HG02870 (cell line): Measurements from ENCODE around the gene ZNF273.

Source experiments
- ATAC-seq: cut with Tn5 transposase; IDR thresholded peaks from one replicate; pipeline ENCODE4 v1.9.1; 2021; ENCODE audit warnings: mild to moderate bottlenecking, moderate library complexity; ENCODE audit not compliant: unreplicated experiment

The ZNF273 gene

DNA sequence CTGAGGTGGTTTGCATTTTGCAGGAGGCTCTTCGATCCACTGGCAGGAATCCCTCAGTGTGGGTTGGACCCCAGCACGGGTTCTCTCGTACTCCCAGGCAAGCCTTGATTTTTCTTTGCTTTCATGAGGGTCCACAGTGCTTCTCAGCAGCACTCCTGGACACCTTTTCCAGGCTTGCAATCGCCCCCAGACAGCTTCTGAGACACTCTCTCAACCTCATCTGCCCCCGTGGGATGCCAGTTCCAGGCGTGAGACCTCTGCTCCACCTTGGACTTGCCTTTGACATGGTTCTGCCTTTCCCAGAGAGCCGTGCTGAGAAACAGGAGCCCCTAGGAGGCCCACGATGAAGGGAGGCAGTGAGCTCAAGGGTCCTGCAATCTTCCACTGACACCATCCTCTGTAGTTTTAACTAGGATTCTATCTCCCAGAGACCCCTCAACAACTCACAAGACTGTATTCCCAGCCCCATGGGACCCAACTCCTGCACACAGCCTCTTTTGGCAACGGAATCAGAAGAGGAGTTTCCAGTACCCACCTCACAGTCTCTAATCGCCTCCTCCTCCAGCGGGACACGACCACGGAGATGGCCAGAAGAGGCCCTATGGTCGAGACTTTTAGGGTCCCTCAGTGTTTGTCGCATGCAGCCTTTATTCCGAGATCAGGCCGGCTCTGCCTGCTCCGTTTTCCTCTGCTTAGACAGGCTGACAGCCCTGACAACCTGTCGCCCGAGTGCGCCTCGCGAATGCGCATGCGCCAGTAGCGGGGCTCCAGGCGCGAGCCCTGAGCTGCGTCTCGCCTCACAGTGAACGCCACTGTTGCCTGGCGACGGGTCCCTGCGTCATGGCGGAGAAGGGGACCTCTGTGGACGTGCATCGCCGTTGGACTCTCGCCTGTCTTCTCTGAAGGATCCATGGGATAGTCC lies 26.0 kb upstream of the ZNF273 start:
- no peak for ATAC-seq

DNA sequence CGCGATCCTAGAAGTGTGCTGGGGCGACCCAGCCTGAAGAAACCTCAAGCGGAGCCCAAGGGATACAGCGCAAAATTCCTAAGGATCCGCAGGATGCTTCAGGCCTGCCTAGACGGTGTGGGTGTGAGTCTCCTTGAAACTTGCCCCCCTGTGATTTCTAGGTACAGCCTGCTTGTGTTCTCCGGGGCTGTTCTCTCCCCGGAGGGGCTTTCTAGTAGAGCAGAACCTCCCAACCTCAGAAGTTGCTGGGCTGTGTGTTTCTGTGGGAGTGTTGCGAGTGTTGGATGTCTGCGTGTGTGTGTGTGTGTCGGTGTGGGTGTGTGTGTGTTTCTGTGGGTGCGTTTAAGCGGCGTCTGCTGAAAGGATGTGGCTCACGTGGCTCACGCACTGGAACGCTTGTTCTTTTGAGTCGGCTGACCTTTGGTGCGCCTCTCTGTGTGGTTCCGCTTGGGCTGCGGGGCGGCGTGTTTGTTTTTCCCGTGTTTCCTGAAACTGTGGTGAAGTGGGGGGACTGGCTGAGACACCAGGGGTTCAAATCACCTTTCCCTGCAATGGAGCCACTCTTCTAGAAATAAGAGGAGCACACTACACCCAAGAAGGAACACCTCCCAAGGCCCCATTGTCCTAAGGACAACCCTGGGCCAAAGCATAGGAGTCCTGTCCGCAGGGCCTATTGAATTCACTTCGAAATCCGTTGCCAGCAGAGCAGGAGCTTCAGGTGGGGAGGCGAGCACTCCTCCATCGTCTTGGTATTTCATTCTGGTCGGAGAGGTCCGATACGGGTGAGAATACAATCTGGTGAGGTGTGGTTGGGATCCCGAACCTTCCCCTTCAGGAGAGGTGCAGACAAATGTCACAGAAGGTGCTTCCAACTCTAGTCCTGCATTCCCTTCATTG lies 25.1 kb upstream of the ZNF273 start:
- no peak for ATAC-seq

DNA sequence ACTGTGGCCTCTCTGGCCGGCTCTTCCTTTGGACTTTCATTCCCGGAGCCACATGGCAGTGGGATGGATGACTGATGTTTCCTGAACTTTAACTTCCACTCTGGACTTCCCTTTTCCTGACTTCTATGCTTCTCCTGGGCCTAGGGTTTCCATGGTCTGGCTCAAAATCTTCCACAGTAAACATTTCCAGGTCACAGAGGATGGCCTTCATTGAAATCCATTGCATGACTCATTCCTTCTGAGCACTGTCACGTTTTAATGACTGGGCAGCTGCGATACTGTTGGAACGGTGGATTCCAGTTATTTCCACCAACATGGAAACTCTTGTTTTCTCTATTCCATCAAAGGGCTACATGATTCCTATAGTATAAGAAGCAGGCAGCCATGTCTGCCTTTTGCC lies 24.4 kb upstream of the ZNF273 start:
- no peak for ATAC-seq

DNA sequence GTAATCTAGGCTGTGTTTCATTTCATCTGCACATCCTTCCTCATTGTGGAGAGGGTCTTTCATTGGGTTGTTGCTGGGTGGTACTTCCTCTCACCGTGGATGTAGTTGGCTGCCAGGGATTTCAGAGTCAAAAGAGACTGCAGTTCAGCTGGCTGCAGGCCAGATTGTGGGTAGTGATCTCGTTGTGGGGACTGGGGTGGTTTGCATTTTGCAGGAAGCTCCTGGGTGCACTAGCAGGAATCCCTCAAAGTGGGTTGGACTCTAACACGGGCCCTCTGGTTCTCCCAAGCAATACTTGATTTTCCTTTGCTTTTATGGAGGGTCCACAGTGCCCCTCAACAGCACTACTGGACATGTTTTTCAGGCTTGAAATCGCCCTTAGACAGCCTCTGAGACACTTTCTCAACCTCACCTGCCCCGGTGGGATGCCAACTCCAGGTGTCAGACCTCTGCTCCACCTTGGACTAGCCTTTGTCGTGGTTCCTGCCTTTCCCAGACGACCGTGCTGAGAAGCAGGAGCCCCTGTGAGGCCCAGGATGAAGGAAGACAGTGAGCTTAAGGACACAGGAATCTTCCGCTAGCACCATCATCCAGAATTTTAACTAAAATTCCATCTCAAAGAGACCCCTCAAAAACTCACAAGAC lies 23.9 kb upstream of the ZNF273 start:
- ATAC-seq: no peak

DNA sequence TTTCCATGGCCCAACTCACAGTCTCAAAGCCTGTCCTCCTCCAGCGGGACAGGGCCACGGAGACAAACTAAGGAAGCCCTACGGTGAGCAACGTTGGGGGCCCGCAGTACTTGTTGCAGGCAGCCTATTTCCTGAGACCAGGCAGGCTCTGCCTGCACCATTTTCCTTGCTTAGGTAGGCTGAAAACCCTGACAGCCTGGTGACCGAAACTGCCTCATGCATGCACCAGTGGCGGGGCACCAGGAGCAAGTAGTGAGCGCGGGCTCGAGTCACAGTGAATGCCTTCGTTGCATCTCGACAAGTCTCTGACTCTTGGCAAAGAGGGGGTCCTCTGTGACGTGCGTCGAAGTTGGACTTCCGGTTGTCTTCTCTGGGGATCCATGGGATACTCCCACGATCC lies 23.3 kb upstream of the ZNF273 start:
- no peak for ATAC-seq

DNA sequence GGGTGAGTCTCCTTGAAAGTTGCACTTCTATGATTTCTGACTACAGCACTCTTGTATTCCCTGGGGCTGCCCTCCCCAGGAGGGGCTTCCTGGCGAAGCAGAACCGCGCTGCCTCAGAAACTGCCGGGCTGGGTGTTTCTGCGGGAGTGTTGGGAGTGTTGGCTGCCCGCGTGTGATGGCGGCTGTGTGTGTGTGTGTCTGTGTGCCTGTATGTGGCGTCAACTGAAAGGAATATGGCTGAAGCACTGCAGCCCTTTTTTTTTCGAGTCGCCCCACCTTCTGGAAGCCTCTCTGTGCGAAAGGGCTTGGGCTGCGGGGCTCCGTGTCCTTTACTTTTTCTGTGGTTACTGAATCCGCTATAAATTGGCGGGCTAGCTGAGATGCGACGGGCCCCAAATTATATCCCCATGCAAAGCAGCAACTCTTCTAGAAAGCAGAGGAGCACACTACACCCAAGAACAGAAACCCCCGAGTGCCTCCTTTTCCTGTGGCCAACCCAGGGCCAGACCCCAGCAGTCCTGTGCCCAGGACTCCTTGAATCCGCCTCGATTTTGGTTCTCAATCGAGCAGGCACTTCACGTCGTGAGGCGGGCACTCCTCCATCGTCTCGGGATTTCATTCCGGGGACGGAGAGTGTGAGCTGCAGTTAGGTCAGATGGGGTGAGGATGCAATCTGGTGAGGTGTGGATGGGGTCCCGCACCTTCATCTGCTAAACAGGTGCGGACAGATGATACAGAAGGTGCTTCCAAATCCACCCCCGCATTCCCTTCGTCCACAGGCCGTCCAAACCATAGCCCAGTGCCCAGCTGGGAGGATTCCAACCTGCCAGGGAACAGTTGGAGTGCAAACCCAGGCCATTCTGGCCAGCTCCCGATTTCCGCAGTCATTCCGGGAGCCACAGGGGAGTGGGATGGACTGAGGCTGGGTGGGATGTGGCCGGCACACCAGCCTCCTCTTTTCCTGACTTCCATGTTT lies 22.5 kb upstream of the ZNF273 start:
- no peak for ATAC-seq

DNA sequence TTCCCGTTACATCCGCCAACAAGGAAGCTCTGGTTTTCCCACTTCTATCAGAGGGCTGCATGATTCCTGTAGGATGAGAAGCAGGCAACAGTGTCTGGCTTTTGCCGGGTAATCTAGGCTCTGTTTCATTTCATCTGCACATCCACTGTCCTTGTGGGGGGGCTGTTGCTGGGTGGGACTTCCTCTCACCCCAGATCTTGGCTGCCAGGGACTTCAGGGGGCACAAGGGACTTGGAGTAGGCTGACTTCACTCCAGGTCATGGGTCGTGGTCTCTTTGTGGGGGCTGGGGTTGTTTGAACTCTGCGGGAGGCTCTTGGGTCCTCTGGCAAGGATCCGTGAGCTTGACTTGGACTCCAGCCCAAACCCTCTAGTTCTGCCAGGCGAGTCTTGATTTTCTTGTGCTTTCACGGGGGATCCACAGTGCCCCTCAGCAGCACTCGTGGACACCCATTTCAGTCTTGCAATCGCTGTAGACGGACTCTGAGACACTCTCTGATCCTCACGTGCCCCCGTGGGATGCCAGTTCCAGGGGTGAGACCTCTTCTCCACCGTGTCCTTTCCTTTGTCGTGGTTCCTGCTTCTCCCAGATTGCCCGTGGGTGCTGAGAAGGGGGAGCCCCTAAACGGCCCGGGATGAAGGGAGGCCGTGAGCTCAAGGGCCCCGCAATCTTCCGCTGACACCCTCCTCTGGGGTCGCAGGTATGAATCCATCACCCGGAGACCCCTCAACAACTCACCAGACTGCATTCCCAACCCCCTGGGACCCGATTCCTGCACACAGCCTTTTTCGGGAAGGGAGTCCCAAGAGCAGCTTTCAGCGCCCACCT lies 21.4 kb upstream of the ZNF273 start:
- no peak for ATAC-seq

DNA sequence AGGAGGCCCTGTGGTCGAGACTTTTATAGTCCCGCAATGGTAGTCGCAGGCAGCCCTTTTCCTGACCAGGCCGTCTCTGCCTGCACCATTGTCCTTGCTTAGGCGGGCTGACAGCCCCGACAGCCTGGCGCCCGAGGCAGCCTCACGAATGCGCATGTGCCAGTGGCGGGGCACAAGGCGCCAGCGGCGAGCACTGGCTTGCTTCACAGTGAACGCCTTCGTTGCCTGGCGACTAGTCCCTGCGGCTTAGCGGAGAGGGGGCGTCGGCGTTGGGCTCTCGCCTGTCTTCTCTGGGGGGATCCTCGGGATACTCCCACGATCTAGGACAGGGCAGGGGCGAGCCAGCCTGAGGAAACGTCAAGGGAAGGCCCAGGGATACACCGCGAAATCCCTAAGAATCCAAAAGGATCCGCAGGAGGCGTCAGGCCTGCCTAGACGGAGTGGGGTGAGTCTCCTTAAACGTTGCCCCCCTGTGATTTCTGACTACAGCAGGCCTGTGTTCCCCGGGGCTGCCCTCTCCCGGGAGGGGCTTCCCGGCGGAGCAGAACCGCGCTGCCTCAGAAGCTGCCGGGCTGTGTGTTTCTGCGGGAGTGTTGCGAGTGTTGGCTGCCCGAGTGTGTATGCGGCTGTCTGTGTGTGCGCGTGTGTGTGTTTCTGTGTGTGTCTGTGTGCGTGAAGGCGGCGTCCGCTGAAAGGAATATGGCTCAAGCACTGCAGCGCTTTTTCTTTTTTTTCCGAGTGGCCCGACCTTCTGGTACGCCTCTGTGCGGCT lies 20.5 kb upstream of the ZNF273 start:
- no peak for ATAC-seq

DNA sequence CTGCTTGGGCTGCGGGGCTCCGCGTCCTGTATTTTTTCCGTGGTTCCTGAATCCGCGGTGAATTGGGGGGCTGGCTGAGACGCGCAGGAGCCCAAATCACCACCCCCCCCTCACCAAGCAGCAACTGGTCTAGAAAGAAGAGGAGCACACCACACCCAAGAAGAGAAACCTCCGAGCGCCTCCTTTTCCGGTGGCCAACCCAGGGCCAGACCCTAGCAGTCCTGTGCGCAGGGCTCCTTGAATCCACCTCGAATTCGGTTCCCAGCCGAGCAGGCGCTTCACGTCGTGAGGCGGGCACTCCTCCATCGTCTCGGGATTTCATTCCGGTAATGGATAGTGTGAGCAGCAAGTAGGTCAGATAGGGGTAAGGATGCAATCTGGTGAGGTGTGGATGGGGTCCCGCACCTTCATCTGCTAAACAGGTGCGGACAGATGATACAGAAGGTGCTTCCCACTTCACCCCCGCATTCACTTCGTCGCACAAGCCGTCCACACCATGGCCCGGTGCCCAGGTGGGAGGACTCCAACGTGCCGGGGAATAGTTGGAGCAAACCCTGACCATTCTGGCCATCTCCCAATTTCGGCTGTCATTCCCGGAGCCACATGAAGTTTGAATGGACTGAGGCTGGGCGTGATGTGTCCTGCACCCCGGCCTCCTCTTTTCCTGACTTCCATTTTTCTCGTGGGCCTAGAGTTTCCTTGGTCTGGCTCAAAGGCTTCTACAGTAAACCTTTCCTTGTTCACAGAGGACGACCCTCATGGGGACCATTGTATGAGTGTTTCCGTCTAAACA lies 19.8 kb upstream of the ZNF273 start:
- ATAC-seq: no peak

DNA sequence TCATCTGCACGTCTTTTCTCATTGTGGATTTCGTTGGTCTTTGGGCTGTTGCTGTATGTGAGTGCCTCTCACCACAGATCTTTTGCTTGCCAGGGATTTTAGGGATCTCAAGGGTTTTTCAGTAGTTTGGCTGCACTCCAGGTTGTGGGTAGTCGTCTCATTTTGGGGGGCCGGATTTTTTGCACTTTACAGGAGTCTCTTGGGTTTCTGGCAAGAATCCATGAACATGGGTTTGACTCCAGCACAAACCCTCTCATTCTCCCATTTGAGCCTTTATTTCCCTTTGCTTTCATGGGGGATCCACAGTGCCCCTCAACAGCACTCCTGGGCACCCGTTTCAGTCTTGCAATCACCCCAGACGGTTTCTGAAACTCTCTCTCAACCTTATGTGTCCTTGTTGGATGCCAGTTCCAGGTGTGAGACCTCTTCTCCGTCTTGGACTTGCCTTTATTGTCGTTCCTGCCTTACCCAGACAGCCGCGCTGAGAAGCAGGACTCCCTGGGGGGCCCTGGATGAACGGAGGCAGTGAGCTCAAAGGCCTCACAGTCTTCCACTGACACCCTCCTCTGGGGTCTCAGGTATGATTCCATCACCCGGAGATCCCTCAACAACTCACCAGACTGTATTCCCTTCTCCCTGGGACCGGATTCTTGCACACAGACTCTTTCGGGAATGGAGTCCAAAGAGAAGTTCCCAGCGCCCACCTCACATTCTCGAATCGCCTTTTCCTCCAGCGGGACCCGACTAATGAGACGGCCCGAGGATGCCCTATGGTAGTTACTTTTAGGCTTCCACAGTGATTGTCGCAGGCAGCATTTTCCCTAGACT lies 18.8 kb upstream of the ZNF273 start:
- no peak for ATAC-seq

DNA sequence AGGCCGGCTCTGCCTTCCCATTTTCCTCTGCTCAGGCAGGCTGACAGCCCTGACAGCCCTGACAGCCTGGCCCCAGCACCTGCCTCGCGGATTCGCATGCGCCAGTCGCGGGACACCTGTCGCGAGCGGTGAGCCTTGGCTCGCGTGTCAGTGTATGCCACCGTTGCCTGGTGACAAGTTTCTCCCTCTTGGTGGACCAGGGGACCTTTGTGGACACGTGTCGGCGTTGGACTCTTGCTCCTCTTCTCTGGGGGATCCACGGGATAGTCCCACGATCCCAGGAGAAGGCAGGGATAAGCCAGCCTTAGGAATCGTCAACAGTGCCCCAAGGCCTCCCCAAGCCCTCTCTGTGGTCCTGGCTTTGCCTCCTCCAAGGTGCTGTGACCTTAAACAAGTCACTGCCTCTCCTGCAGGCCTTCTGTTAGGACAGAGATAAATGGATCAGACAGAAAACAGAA lies 18.1 kb upstream of the ZNF273 start:
- no peak for ATAC-seq

DNA sequence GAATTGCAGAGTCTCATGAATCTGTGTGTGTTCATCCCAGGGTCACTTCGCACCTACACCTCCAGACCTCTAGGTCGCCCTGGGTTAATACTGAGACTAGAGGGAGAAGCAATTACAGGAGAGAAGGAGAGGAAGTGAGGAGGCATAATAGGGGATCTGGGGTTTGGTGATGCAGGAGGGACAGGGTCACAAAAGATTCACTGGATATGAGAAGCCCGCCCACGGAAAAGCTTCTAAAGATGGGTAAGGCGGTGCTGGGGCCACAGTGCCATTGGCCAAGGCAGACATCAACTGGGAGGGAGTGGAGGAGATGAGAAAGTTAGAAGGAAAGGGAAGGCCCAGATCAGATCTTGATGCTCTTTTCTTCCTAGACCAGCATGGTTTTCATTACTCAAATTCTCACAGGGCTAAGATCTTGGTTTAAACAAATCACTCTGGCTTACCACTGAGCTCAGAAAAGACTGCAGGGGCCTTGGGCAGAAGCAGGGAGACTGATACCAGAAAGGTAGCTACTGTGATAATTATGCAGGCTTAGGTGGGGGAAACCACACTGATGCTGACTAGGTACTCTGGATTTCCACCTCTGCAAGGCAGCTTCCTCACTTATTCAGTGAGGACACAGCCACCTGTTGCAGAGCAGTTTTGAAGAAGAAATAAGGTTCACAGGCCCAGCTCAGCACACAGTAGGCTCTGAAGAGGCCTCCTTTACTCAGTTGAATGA lies 17.4 kb upstream of the ZNF273 start:
- ATAC-seq: no peak

DNA sequence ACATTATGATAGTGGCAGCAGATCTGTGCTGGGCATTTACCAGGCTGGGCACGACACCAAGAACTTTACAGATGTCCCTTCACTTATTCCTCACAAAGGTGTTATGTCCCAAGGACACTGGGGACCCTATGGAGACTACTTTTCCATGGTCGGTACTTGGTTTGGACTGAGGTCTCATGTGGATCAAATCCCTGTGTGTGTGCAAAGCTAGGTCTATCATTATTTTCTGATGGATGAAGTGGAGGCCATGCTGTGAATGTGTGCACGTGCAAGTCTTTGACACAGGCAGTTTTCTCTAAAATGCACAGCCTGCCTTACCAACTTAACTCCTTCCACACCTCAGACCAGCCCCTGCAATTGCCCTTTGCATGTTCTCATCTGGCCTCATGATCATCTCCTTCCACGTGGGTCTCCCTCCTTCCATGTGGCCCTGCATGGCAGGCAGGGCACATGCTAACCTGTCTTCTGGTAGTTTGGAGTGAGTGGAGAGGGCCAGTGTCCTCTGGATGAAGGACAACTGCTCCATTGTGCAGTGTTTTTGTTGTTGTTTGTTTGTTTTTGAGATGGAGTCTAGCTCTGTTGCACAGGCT lies 16.0 kb upstream of the ZNF273 start:
- no peak for ATAC-seq

DNA sequence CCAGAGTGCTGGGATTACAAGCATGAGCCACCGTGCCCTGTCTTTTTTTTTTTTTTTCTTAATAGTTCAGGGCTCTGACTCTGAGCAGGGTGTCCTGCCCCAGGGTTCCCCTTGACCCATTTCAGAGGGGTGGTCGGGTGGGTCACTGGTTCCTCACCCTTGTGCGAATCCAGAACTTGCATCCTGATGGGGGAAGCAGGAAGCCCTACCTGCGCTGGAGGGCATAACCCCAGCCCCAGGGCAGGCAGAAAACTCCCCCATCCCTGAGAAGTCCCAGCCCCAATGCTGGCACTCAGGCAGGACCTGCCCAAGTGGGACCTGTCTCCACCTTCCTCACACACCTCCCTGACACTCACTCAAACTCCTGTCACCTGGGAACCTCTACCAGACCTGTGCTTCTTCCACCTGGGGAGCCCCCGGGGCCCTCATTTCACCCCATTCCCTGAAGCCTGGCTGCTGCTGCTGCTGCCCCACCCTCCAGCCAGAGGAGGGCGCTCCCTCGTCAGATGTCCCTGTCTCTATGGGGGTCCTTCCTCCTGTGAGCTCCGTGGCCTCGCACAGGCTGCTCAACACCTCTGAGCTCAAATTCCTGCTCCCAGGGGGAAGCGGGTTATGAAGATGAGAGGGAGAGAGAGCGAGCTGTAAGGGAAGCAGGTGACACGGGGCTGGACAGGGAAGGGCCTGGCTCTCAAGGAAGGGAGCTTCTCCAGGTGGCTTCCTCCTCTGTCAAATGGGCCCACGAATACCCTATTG lies 15.1 kb upstream of the ZNF273 start:
- ATAC-seq: no peak

DNA sequence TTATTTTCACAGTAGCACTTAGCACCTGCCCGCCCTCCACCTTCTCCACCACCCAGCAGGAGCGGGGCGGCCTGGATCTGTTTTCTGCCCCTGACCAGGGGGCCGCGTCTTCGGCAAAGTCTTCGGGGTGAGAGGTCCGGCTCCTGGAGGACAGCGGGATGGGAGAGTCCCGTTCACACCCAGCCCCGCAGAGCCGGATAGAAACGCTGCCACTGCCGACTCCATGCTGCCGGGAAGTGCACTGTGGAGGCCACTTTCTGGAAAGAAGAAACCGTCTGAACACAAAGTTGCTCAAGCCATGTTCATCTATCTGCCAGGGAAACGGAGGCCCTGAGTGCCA lies 14.5 kb upstream of the ZNF273 start:
- ATAC-seq: peak; percentile 13
